ENCODE data around the gene RPS10. TPM values are rescaled to one million over a fixed set of nuclear protein-coding genes. Genes with fewer than 3 reads are reported as not detected.

RPS10 gene
- total RNA-seq (1,000 to 10,000 TPM in 4 of 5 donors, 100 to 1,000 TPM in 1; 371 to 2,165 (median 1,796) TPM), polyA plus RNA-seq (1,000 to 10,000 TPM; 3,296 to 4,063 (median 3,349) TPM)
- long read RNA-seq, donor 1, transcript RPS10-208 (5 exons, 1,407 nt): minor isoform, 7 of 396 reads
- long read RNA-seq, donor 1, transcript RPS10-209 (6 exons, 588 nt): major isoform, 253 of 396 reads
- long read RNA-seq, donor 1, transcript RPS10-205 (3 exons, 734 nt): minor isoform, 6 of 396 reads
- long read RNA-seq, donor 1, partial matches to known transcripts: 115 of 396 reads
- long read RNA-seq, donor 1, other reads (novel, unspliced or antisense): 15 of 396 reads
- long read RNA-seq, donor 2, transcript RPS10-209 (6 exons, 588 nt): major isoform, 296 of 429 reads
- long read RNA-seq, donor 2, transcript RPS10-208 (5 exons, 1,407 nt): minor isoform, 10 of 429 reads
- long read RNA-seq, donor 2, partial matches to known transcripts: 108 of 429 reads
- long read RNA-seq, donor 2, other reads (novel, unspliced or antisense): 8 of 429 reads
- long read RNA-seq, donor 3, transcript RPS10-209 (6 exons, 588 nt): major isoform, 382 of 583 reads
- long read RNA-seq, donor 3, transcript RPS10-208 (5 exons, 1,407 nt): minor isoform, 15 of 583 reads
- long read RNA-seq, donor 3, transcript RPS10-205 (3 exons, 734 nt): minor isoform, 9 of 583 reads
- long read RNA-seq, donor 3, partial matches to known transcripts: 174 of 583 reads
- long read RNA-seq, donor 3, other reads (novel, unspliced or antisense): 0 of 583 reads
- long read RNA-seq, donor 4, transcript RPS10-209 (6 exons, 588 nt): major isoform, 36 of 59 reads
- long read RNA-seq, donor 4, partial matches to known transcripts: 22 of 59 reads
- long read RNA-seq, donor 4, other reads (novel, unspliced or antisense): 0 of 59 reads
- long read RNA-seq, donor 5, transcript RPS10-208 (5 exons, 1,407 nt): minor isoform, 13 of 687 reads
- long read RNA-seq, donor 5, transcript RPS10-209 (6 exons, 588 nt): major isoform, 454 of 687 reads
- long read RNA-seq, donor 5, transcript RPS10-206 (6 exons, 781 nt): minor isoform, 5 of 687 reads
- long read RNA-seq, donor 5, transcript RPS10-205 (3 exons, 734 nt): minor isoform, 15 of 687 reads
- long read RNA-seq, donor 5, partial matches to known transcripts: 188 of 687 reads
- long read RNA-seq, donor 5, other reads (novel, unspliced or antisense): 12 of 687 reads
- long read RNA-seq, donor 6, transcript RPS10-206 (6 exons, 781 nt): minor isoform, 6 of 1,312 reads
- long read RNA-seq, donor 6, transcript RPS10-205 (3 exons, 734 nt): minor isoform, 23 of 1,312 reads
- long read RNA-seq, donor 6, transcript RPS10-208 (5 exons, 1,407 nt): minor isoform, 26 of 1,312 reads
- long read RNA-seq, donor 6, transcript RPS10-209 (6 exons, 588 nt): major isoform, 933 of 1,312 reads
- long read RNA-seq, donor 6, partial matches to known transcripts: 278 of 1,312 reads
- long read RNA-seq, donor 6, other reads (novel, unspliced or antisense): 46 of 1,312 reads
- long read RNA-seq, donor 7, transcript RPS10-208 (5 exons, 1,407 nt): minor isoform, 24 of 911 reads
- long read RNA-seq, donor 7, transcript RPS10-205 (3 exons, 734 nt): minor isoform, 12 of 911 reads
- long read RNA-seq, donor 7, transcript RPS10-209 (6 exons, 588 nt): major isoform, 571 of 911 reads
- long read RNA-seq, donor 7, partial matches to known transcripts: 270 of 911 reads
- long read RNA-seq, donor 7, other reads (novel, unspliced or antisense): 31 of 911 reads
- long read RNA-seq, donor 8, transcript RPS10-205 (3 exons, 734 nt): minor isoform, 15 of 1,046 reads
- long read RNA-seq, donor 8, transcript RPS10-208 (5 exons, 1,407 nt): minor isoform, 21 of 1,046 reads
- long read RNA-seq, donor 8, transcript RPS10-209 (6 exons, 588 nt): major isoform, 710 of 1,046 reads
- long read RNA-seq, donor 8, partial matches to known transcripts: 275 of 1,046 reads
- long read RNA-seq, donor 8, other reads (novel, unspliced or antisense): 20 of 1,046 reads
- long read RNA-seq, donor 9, transcript RPS10-209 (6 exons, 588 nt): major isoform, 515 of 779 reads
- long read RNA-seq, donor 9, transcript RPS10-206 (6 exons, 781 nt): minor isoform, 5 of 779 reads
- long read RNA-seq, donor 9, transcript RPS10-208 (5 exons, 1,407 nt): minor isoform, 10 of 779 reads
- long read RNA-seq, donor 9, transcript RPS10-205 (3 exons, 734 nt): minor isoform, 10 of 779 reads
- long read RNA-seq, donor 9, partial matches to known transcripts: 219 of 779 reads
- long read RNA-seq, donor 9, other reads (novel, unspliced or antisense): 20 of 779 reads
- long read RNA-seq, donor 10, transcript RPS10-208 (5 exons, 1,407 nt): minor isoform, 19 of 522 reads
- long read RNA-seq, donor 10, transcript RPS10-209 (6 exons, 588 nt): major isoform, 335 of 522 reads
- long read RNA-seq, donor 10, transcript RPS10-205 (3 exons, 734 nt): minor isoform, 13 of 522 reads
- long read RNA-seq, donor 10, partial matches to known transcripts: 141 of 522 reads
- long read RNA-seq, donor 10, other reads (novel, unspliced or antisense): 11 of 522 reads

GRCh38 chr6:34425498-34426410 is at the start of gene RPS10:
RPS10 (minus strand) TSS chr6:34426069; CDS start chr6:34425221, 848 bp downstream.
- intact Hi-C loops (cut with DNase I; ENCODE audit: low total_unique reads): no loop called here
- peak within 1 kb of the TSS; percentile 63 to 97 (median 85) for H3K4me3 ChIP-seq
- DNase-seq: peak; percentile 94 to 98
- H3K36me3 ChIP-seq: peaks cover 39 to 43% (median 41%) of the 10 kb centered on the region in 4 donors
- no peaks in the 10 kb centered on the region for H3K27me3 ChIP-seq
- H3K9me3 ChIP-seq: no peaks in the 10 kb centered on the region
- TF ChIP-seq POLR2A (IDR thresholded peaks at IDR 0.05) (peak in 2 of 4 donors; percentile 29 to 50), EP300 (IDR thresholded peaks at IDR 0.05) (no peak), CTCF (IDR thresholded peaks at IDR 0.05) (no peak), POLR2AphosphoS5 (IDR thresholded peaks at IDR 0.05) (peak; percentile 85 to 96 (median 85))
- 0 to 1% (median 0%) methylated on average over 28 to 56 of the region's 58 CpGs for WGBS, 5 donors
- peaks cover 9 to 36% (median 26%) of the 10 kb centered on the region in 4 donors for H3K4me1 ChIP-seq
- peak within 1 kb of the TSS; percentile 81 to 93 (median 87) for H3K27ac ChIP-seq

GRCh38 chr6:34475238-34475682 is 49.4 kb upstream of the RPS10 start:
- H3K27me3 ChIP-seq: peaks cover 0 to 4% (median 0%) of the 10 kb centered on the region in 3 donors
- 54 to 73% (median 63%) methylated on average over 5 of the region's 5 CpGs for WGBS, 5 donors
- no peak overlapping the region for H3K4me3 ChIP-seq
- no peak overlapping the region for H3K27ac ChIP-seq
- H3K9me3 ChIP-seq: no peaks in the 10 kb centered on the region
- intact Hi-C loops (cut with DNase I; ENCODE audit: low total_unique reads): no loop called here
- DNase-seq: no peak
- no peaks in the 10 kb centered on the region for H3K4me1 ChIP-seq
- no peak for TF ChIP-seq POLR2A (IDR thresholded peaks at IDR 0.05)
- TF ChIP-seq EP300 (IDR thresholded peaks at IDR 0.05): no peak
- no peak for TF ChIP-seq CTCF (IDR thresholded peaks at IDR 0.05)
- TF ChIP-seq POLR2AphosphoS5 (IDR thresholded peaks at IDR 0.05): no peak
- H3K36me3 ChIP-seq: no peaks in the 10 kb centered on the region

Measured in stomach (tissue), 19 donors.